Astrocyte (in vitro differentiated cells and primary cell): ENCODE measurements around the gene CLASP1. TPM values are rescaled to one million over a fixed set of nuclear protein-coding genes. Genes with fewer than 3 reads are reported as not detected.
A peak's percentile ranks its signal among the peaks of the same experiment; 100 is the strongest.

Experiments used
- DNase-seq: peaks from one replicate; pipeline ENCODE4 v3.0.0-alpha.2; 2010; ENCODE audit warnings: low read depth
- FAIRE-seq: peaks from 2 replicates; lab custom pipeline; 2011; peaks lifted over from hg19 to GRCh38; lab: Jason Lieb, UNC
- H2AFZ ChIP-seq: 2 replicates; pipeline ENCODE4 v1.6.0; 2012; ENCODE audit warnings: low read depth, low read length, inconsistent platforms
- H3K27ac ChIP-seq: 2 replicates; pipeline ENCODE4 v1.5.1; 2011; ENCODE audit warnings: low read depth, low read length, inconsistent platforms
- H3K27me3 ChIP-seq: 2 replicates; pipeline ENCODE4 v1.6.0; 2011; ENCODE audit warnings: low read length, inconsistent platforms; ENCODE audit not compliant: insufficient read depth
- H3K36me3 ChIP-seq: 2 replicates; pipeline ENCODE4 v1.5.1; 2011; ENCODE audit warnings: low read length, inconsistent platforms; ENCODE audit not compliant: insufficient read depth
- H3K4me1 ChIP-seq: 2 replicates; pipeline ENCODE4 v1.5.1; 2011; ENCODE audit warnings: low read length, inconsistent platforms; ENCODE audit not compliant: insufficient read depth
- H3K4me2 ChIP-seq: 2 replicates; pipeline ENCODE4 v1.6.0; 2012; ENCODE audit warnings: low read length, inconsistent platforms
- H3K4me3 ChIP-seq: 2 replicates; pipeline ENCODE4 v1.5.1; 2011; ENCODE audit warnings: low read depth, mild to moderate bottlenecking, low read length, inconsistent platforms; ENCODE audit not compliant: insufficient read depth
- H3K79me2 ChIP-seq: 2 replicates; pipeline ENCODE4 v1.6.0; 2012; ENCODE audit warnings: mild to moderate bottlenecking, low read length, inconsistent platforms; ENCODE audit not compliant: insufficient read depth
- H3K9ac ChIP-seq: 2 replicates; pipeline ENCODE4 v1.6.0; 2012; ENCODE audit warnings: mild to moderate bottlenecking, low read length, inconsistent platforms
- H3K9me3 ChIP-seq: 2 replicates; pipeline ENCODE4 v1.5.1; 2012; ENCODE audit warnings: low read depth, mild to moderate bottlenecking, low read length, inconsistent platforms; ENCODE audit not compliant: insufficient read depth
- H4K20me1 ChIP-seq: 2 replicates; pipeline ENCODE4 v1.6.0; 2012; ENCODE audit warnings: low read length, inconsistent platforms; ENCODE audit not compliant: insufficient read depth
- H3K27ac Mint-ChIP-seq: one replicate; pipeline ENCODE4 v1.8.0; 2021; ENCODE audit warnings: mild to moderate bottlenecking, mixed read lengths; ENCODE audit not compliant: unreplicated experiment
- H3K27me3 Mint-ChIP-seq: one replicate; pipeline ENCODE4 v1.8.0; 2021; ENCODE audit warnings: low read depth, mixed read lengths; ENCODE audit not compliant: unreplicated experiment
- H3K36me3 Mint-ChIP-seq: one replicate; pipeline ENCODE4 v1.8.0; 2021; ENCODE audit warnings: low read depth, mixed read lengths; ENCODE audit not compliant: unreplicated experiment
- H3K4me1 Mint-ChIP-seq: one replicate; pipeline ENCODE4 v1.8.0; 2021; ENCODE audit warnings: low read depth, mixed read lengths; ENCODE audit not compliant: unreplicated experiment
- H3K4me3 Mint-ChIP-seq: one replicate; pipeline ENCODE4 v1.8.0; 2021; ENCODE audit warnings: mild to moderate bottlenecking, moderate library complexity, mixed read lengths; ENCODE audit not compliant: unreplicated experiment
- H3K9me3 Mint-ChIP-seq: one replicate; pipeline ENCODE4 v1.8.0; 2021; ENCODE audit warnings: mild to moderate bottlenecking, mixed read lengths; ENCODE audit not compliant: unreplicated experiment
- CTCF ChIP-seq: IDR thresholded peaks from 2 replicates; pipeline ENCODE4 v1.5.1; 2011; ENCODE audit warnings: low read depth, mild to moderate bottlenecking, inconsistent platforms, low read length, moderate library complexity; ENCODE audit not compliant: insufficient read depth
- EZH2 ChIP-seq: IDR thresholded peaks from 2 replicates; pipeline ENCODE4 v1.6.1; 2012; ENCODE audit warnings: mild to moderate bottlenecking, low read length, inconsistent platforms; ENCODE audit not compliant: insufficient read depth
- total RNA-seq: library from RNA; stranded (reverse); gene quantifications from 2 replicates; pipeline ENCODE4 v1.2.1, GENCODE V29; 2021

Gene CLASP1
- total RNA-seq, 1 donor from 2014 or later, result 56.7 TPM

GRCh38 chr2:121501554-121501953 lies 147.7 kb downstream of the CLASP1 start:
- Mint-ChIP-seq H3K27me3 (no peaks in the 10 kb centered on the region), H3K27ac (peak overlapping the region; percentile 27), H3K9me3 (peaks cover 4% of the 10 kb centered on the region), H3K36me3 (peaks cover 6% of the 10 kb centered on the region), H3K4me1 (peaks cover 40% of the 10 kb centered on the region), H3K4me3 (no peak overlapping the region)
- DNase-seq (peak; percentile 34), FAIRE-seq (peak; percentile 70)
- Histone ChIP-seq H3K4me2 (peak overlapping the region; percentile 60), H3K9ac (peak overlapping the region; percentile 75), H3K4me3 (no peak overlapping the region), H3K27me3 (no peaks in the 10 kb centered on the region), H3K9me3 (no peaks in the 10 kb centered on the region), H3K27ac (peak overlapping the region; percentile 94), H3K4me1 (peaks cover 44% of the 10 kb centered on the region), H4K20me1 (no peaks in the 10 kb centered on the region), H2AFZ (no peak overlapping the region), H3K79me2 (peaks cover 38% of the 10 kb centered on the region), H3K36me3 (no peaks in the 10 kb centered on the region)
- TF ChIP-seq CTCF, result no peak
- no peak for TF ChIP-seq EZH2

GRCh38 chr2:121501031-121501430 lies 148.2 kb downstream of the CLASP1 start:
- TF ChIP-seq CTCF, result no peak
- TF ChIP-seq EZH2, result no peak
- peak overlapping the region; percentile 94 for H3K27ac ChIP-seq
- Mint-ChIP-seq H3K36me3 (peaks cover 9% of the 10 kb centered on the region), H3K27ac (peak overlapping the region; percentile 14), H3K4me1 (peaks cover 40% of the 10 kb centered on the region), H3K9me3 (peaks cover 4% of the 10 kb centered on the region), H3K4me3 (peak overlapping the region; percentile 2), H3K27me3 (no peaks in the 10 kb centered on the region)
- no peaks in the 10 kb centered on the region for H3K36me3 ChIP-seq
- peak; percentile 87 for FAIRE-seq
- H3K4me1 ChIP-seq, result peaks cover 44% of the 10 kb centered on the region
- H3K79me2 ChIP-seq, result peaks cover 38% of the 10 kb centered on the region
- H2AFZ ChIP-seq, result no peak overlapping the region
- no peaks in the 10 kb centered on the region for H3K9me3 ChIP-seq
- H3K4me3 ChIP-seq, result no peak overlapping the region
- peak overlapping the region; percentile 64 for H3K4me2 ChIP-seq
- DNase-seq, result peak; percentile 88
- peak overlapping the region; percentile 75 for H3K9ac ChIP-seq
- peaks cover 4% of the 10 kb centered on the region for H4K20me1 ChIP-seq
- H3K27me3 ChIP-seq, result no peaks in the 10 kb centered on the region

- Histone ChIP-seq H3K9me3 (no peaks in the 10 kb centered on the region), H3K27me3 (no peaks in the 10 kb centered on the region), H3K79me2 (peaks cover 38% of the 10 kb centered on the region), H3K9ac (no peak overlapping the region), H2AFZ (no peak overlapping the region), H3K4me3 (no peak overlapping the region), H3K27ac (no peak overlapping the region), H3K4me1 (peaks cover 30% of the 10 kb centered on the region), H3K36me3 (no peaks in the 10 kb centered on the region), H4K20me1 (peaks cover 4% of the 10 kb centered on the region), H3K4me2 (no peak overlapping the region)
- H3K4me3 Mint-ChIP-seq, result no peak overlapping the region
- H3K9me3 Mint-ChIP-seq, result peaks cover 4% of the 10 kb centered on the region
- no peaks in the 10 kb centered on the region for H3K27me3 Mint-ChIP-seq
- H3K27ac Mint-ChIP-seq, result no peak overlapping the region
- DNase-seq, result no peak
- H3K4me1 Mint-ChIP-seq, result peaks cover 25% of the 10 kb centered on the region
- TF ChIP-seq EZH2 (no peak), CTCF (no peak)
- H3K36me3 Mint-ChIP-seq, result peaks cover 6% of the 10 kb centered on the region
- FAIRE-seq, result no peak
Measured at GRCh38 chr2:121498731-121499130, 150.5 kb downstream of the CLASP1 start.
